Femur (tissue), 1 donor: ENCODE measurements around the gene THPO.
A peak's percentile ranks its signal among the peaks of the same experiment; 100 is the strongest.

Source experiments
- DNase-seq: peaks from one replicate; pipeline ENCODE4 v3.0.0-alpha.2; 2017

Gene THPO

DNA sequence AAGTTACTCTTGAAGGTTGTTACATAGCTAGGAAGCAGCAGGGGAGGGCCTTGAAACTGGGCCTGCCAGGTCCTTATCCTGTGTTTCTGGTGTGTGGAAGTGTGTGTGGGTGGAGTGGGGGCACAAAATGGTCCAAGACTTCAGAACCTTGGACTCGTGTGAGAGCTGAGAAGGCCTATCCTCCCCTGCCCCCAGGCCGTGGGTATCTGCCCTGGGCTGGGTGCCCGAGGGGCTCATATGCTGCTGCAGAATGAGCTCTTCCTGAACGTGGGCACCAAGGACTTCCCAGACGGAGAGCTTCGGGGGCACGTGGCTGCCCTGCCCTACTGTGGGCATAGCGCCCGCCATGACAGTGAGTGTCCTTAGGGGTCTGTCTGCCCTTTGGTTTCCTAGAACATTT is 6.3 kb upstream of the THPO start:
- DNase-seq, result no peak

DNA sequence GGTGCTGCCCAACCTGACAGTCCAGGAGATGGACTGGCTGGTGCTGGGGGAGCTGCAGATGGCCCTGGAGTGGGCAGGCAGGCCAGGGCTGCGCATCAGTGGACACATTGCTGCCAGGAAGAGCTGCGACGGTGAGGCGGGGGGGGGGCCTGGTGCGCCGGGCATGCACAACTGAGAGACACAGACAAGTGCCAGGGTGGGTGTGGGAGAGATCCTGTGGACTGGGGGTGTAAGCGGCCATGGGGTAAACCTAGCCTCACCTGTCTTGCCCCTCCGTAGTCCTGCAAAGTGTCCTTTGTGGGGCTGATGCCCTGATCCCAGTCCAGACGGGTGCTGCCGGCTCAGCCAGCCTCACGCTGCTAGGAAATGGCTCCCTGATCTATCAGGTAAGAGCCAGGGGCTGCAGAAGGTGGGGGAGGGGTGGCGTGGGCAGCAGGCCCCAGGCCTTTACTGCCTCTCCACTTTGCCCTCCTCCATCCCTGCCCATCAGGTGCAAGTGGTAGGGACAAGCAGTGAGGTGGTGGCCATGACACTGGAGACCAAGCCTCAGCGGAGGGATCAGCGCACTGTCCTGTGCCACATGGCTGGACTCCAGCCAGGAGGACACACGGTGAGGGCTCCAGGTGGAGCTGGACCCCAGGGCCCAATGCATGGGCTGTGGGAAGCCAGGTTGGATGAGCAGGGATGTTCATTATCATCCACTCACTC is 5.2 kb upstream of the THPO start:
- no peak for DNase-seq

- DNase-seq, result no peak
Observed at GRCh38 chr3:184382326-184383032, 4.5 kb upstream of the THPO start.

- peak; percentile 48 for DNase-seq
Observed at GRCh38 chr3:184381261-184382224, 3.5 kb upstream of the THPO start.

DNA sequence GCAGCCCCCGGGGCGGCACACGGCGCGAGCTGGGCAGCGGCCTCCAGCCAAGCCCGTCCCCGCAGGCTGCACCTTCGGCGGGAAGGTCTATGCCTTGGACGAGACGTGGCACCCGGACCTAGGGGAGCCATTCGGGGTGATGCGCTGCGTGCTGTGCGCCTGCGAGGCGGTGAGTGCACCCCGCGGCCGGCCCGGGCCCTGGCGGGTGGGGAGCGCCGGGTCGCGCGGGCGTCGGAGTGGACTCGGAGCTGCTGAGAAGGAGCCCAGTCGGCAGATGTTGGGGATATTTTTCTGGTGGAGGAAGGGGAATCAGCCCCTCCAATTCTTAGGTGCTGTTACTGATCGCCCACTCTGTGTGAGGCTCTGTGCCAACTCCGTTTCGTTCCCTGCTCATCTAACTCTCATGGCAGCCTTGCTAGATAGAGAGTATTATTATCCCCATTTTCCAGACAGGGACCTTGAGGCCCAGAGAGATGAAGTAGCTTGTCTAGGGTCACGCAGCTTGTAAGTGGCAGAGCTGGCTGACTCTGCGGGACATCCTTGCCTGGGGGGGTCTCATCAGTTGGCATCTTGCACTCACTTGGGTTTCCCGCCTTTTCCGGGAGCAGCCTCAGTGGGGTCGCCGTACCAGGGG is 2.7 kb upstream of the THPO start:
- peak; percentile 36 for DNase-seq

DNA sequence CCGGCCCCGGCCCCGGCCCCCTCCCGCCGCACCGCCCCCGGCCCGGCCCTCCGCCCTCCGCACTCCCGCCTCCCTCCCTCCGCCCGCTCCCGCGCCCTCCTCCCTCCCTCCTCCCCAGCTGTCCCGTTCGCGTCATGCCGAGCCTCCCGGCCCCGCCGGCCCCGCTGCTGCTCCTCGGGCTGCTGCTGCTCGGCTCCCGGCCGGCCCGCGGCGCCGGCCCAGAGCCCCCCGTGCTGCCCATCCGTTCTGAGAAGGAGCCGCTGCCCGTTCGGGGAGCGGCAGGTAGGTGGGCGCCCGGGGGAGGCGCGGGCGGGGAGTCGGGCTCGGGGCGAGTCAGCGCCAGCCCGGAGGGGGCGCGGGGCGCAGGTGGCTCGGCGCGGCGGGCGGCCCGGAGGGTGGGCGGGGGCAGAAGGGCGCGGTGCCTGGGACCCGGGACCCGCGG is 2.2 kb upstream of the THPO start:
- peak; percentile 89 for DNase-seq

GRCh38 chr3:184379358-184380184 is 1.6 kb upstream of the THPO start, which contains the start of gene CHRD:
Gene CHRD, plus strand, starts transcription at chr3:184380054. Its CDS starts 265 bp downstream, at chr3:184380319.
- DNase-seq, result peak; percentile 66

DNA sequence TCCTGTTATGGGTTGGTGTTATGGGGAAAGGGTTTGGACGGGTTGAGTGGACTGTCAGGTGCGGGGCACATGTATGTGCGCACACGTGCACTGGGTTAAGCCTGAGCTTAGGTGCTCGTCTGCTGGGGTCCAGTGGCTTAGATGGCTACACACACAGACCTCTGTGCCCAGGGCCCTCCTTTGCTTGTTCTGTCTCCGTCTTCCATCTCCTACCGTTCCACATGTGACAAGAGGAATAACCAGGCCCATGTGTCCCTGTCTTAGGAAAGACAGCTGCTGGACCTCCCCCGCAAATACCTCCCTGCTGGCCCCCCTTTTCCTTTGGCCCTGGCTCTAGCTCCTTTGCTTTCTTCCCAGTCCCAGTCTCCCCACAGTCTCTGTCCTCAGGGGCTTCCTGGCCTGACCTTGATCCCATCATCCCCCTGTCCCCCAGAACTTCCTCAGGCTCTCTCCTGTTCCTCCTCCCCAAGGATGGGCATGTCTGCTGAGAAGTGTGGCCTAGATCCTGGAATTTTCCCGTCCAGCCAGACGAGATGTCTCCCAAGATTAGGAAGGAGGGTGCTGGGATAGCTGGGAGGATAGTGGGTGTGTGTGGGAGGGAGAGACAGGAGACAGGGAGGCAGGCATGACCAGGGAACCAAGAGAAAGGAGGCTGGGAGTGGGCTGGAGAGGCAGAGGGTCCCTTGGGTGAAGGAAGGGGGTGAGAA is 797 bp upstream of the THPO start:
- peak; percentile 45 for DNase-seq

- peak; percentile 9 for DNase-seq
Observed at GRCh38 chr3:184377374-184377773, 633 bp downstream of the THPO start.

DNA sequence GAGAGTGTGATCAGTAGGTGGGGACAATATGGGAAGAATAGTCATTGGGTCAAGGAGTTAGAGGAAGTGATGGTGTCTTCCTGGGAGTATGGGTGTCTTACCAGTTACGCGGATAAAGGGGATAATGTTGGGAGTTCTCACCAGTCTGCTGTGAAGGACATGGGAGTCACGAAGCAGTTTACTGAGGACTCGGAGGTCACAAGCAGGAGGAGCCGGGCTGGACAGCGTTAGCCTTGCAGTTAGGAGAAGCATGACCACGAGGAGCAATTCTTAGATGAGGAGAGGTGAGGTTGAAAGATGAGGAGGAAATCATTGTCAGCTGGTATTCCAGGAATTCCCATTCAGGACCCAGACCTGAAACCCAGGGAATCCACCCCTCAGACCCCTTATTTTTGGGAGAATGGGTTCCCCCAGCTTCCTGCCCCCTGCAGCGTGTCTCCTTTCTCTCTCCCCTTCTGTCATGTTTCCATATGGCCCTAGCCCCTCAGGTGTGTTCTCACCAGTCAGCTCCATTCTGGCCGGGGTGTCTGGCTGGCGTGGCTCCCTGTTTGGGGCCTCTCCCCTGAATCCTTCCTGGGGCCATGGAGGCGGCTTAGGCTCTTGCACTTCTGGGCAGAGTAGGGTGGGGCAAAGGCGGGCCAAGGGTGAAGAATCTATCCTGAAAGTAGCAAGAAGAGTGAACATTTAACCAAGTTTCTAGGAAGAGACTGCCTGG is 2.1 kb downstream of the THPO start:
- peak; percentile 12 for DNase-seq

DNA sequence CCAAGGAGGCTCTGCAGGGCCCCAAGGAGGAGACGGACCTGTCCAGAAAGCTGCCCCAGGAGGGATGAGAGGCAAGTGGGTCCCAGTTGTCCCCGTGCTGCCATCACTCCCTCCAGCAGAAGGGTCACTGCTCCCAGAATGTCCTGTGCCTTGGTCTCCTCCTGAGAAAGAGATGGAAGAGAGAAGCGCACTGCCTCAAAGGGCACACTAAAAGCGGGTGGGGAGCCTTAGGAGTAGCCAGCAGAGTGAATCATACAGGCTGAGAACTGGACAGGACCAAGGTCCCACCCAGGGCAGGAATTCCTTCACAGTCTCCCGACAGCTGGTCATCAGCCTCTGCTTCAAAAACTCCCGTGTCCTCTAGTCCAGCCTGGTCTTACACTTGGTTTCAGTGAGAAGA is 4.6 kb downstream of the THPO start:
- DNase-seq, result peak; percentile 22

GRCh38 chr3:184372911-184373310 is 5.1 kb downstream of the THPO start:
- DNase-seq, result peak; percentile 17

- DNase-seq, result peak; percentile 20
Observed at GRCh38 chr3:184372296-184372821, 5.6 kb downstream of the THPO start.

- DNase-seq, result peak; percentile 91
Observed at GRCh38 chr3:184371570-184372018, 6.4 kb downstream of the THPO start.

- peak; percentile 69 for DNase-seq
Observed at GRCh38 chr3:184368586-184369183, 9.3 kb downstream of the THPO start.

- no peak for DNase-seq
Observed at GRCh38 chr3:184368116-184368515, 9.9 kb downstream of the THPO start.

DNA sequence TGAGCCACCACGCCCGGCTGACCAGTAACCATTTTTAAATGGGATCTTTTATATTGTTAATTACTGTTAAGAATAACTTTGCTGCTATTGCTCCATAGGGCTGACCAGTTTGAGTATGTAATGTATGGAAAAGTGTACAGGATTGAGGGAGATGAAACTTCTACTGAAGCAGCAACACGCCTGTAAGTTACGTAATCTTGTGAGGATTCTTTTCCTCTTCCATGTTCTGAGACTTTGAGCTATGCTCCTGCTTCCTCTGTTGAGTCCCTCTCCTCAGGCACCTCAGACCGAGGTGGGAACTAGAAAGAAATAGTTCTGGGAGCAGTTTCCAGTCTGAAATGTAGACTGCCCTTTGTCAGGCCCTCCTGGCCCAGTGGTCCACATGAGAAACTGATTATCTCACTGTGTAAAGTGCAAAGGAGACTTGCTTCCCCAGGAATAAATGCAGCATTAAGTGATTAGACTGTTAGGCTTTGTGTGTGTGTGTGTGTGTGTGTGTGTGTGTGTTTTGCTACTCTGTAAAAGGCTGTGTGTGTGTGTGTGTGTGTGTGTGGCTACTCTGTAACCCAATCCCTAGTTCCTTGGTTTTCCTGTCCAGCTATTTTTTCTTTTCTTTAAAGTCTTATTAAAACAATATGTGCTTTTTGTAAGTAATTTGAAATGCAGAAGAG is 11.3 kb downstream of the THPO start:
- no peak for DNase-seq

- peak; percentile 98 for DNase-seq
Observed at GRCh38 chr3:184362668-184363546, 15.1 kb downstream of the THPO start.
